Measurements from ENCODE around the gene KCNMA1.
A peak's percentile ranks its signal among the peaks of the same experiment; 100 is the strongest.

KCNMA1 gene

GRCh38 chr10:76991621-76992020 is 646.0 kb downstream of the KCNMA1 start:
- DNase-seq (ENCODE audit: low read depth, low spot score), result no peak
- Histone ChIP-seq H3K9me3 (ENCODE audit: control insufficient read depth, insufficient read depth, low read length) (no peaks in the 10 kb centered on the region), H3K4me3 (ENCODE audit: low read length) (no peak overlapping the region), H3K36me3 (ENCODE audit: control insufficient read depth, insufficient read depth, low read length) (no peaks in the 10 kb centered on the region), H3K27ac (ENCODE audit: low read length) (no peak overlapping the region), H3K4me1 (ENCODE audit: control insufficient read depth, insufficient read depth, low read length) (no peaks in the 10 kb centered on the region), H3K27me3 (ENCODE audit: control insufficient read depth, insufficient read depth, low read length) (no peaks in the 10 kb centered on the region)
- WGBS (ENCODE audit: insufficient coverage, insufficient read length), result no CpG with 5 or more reads among the region's 2 CpGs

GRCh38 chr10:76990561-76990960 is 647.0 kb downstream of the KCNMA1 start:
- Histone ChIP-seq H3K4me3 (ENCODE audit: low read length) (no peak overlapping the region), H3K36me3 (ENCODE audit: control insufficient read depth, insufficient read depth, low read length) (no peaks in the 10 kb centered on the region), H3K27ac (ENCODE audit: low read length) (no peak overlapping the region), H3K27me3 (ENCODE audit: control insufficient read depth, insufficient read depth, low read length) (no peaks in the 10 kb centered on the region), H3K4me1 (ENCODE audit: control insufficient read depth, insufficient read depth, low read length) (no peaks in the 10 kb centered on the region), H3K9me3 (ENCODE audit: control insufficient read depth, insufficient read depth, low read length) (no peaks in the 10 kb centered on the region)
- DNase-seq (ENCODE audit: low read depth, low spot score), result no peak
- WGBS (ENCODE audit: insufficient coverage, insufficient read length), result no CpG with 5 or more reads among the region's 1 CpG

- H3K27me3 ChIP-seq (ENCODE audit: control insufficient read depth, insufficient read depth, low read length), result no peaks in the 10 kb centered on the region
- peak; percentile 41 for DNase-seq (ENCODE audit: low read depth, low spot score)
- H3K27ac ChIP-seq (ENCODE audit: low read length), result no peak overlapping the region
- H3K4me3 ChIP-seq (ENCODE audit: low read length), result no peak overlapping the region
- H3K4me1 ChIP-seq (ENCODE audit: control insufficient read depth, insufficient read depth, low read length), result no peaks in the 10 kb centered on the region; the same call in 1 of the 2 replicates
- H3K36me3 ChIP-seq (ENCODE audit: control insufficient read depth, insufficient read depth, low read length), result no peaks in the 10 kb centered on the region
- WGBS (ENCODE audit: insufficient coverage, insufficient read length), result no CpG with 5 or more reads among the region's 6 CpGs
- H3K9me3 ChIP-seq (ENCODE audit: control insufficient read depth, insufficient read depth, low read length), result no peaks in the 10 kb centered on the region
Observed at GRCh38 chr10:76984559-76985443, 652.8 kb downstream of the KCNMA1 start.

- no peaks in the 10 kb centered on the region for H3K27me3 ChIP-seq (ENCODE audit: control insufficient read depth, insufficient read depth, low read length)
- no peaks in the 10 kb centered on the region for H3K36me3 ChIP-seq (ENCODE audit: control insufficient read depth, insufficient read depth, low read length)
- H3K27ac ChIP-seq (ENCODE audit: low read length), result no peak overlapping the region
- 100% methylated on average over 1 of the region's 3 CpGs for WGBS (ENCODE audit: insufficient coverage, insufficient read length)
- no peak overlapping the region for H3K4me3 ChIP-seq (ENCODE audit: low read length)
- DNase-seq (ENCODE audit: low read depth, low spot score), result no peak
- H3K9me3 ChIP-seq (ENCODE audit: control insufficient read depth, insufficient read depth, low read length), result no peaks in the 10 kb centered on the region
- no peaks in the 10 kb centered on the region; the same call in 1 of the 2 replicates for H3K4me1 ChIP-seq (ENCODE audit: control insufficient read depth, insufficient read depth, low read length)
Observed at GRCh38 chr10:76983624-76984023, 654.0 kb downstream of the KCNMA1 start.

GRCh38 chr10:76982671-76983070 is 654.9 kb downstream of the KCNMA1 start:
- no CpG with 5 or more reads among the region's 2 CpGs for WGBS (ENCODE audit: insufficient coverage, insufficient read length)
- no peaks in the 10 kb centered on the region; the same call in 1 of the 2 replicates for H3K4me1 ChIP-seq (ENCODE audit: control insufficient read depth, insufficient read depth, low read length)
- H3K27me3 ChIP-seq (ENCODE audit: control insufficient read depth, insufficient read depth, low read length), result no peaks in the 10 kb centered on the region
- no peak overlapping the region for H3K27ac ChIP-seq (ENCODE audit: low read length)
- H3K9me3 ChIP-seq (ENCODE audit: control insufficient read depth, insufficient read depth, low read length), result no peaks in the 10 kb centered on the region
- H3K36me3 ChIP-seq (ENCODE audit: control insufficient read depth, insufficient read depth, low read length), result no peaks in the 10 kb centered on the region
- no peak for DNase-seq (ENCODE audit: low read depth, low spot score)
- H3K4me3 ChIP-seq (ENCODE audit: low read length), result no peak overlapping the region

GRCh38 chr10:76981251-76981650 is 656.4 kb downstream of the KCNMA1 start:
- DNase-seq (ENCODE audit: low read depth, low spot score), result no peak
- Histone ChIP-seq H3K4me1 (ENCODE audit: control insufficient read depth, insufficient read depth, low read length) (no peaks in the 10 kb centered on the region; the same call in 1 of the 2 replicates), H3K9me3 (ENCODE audit: control insufficient read depth, insufficient read depth, low read length) (no peaks in the 10 kb centered on the region), H3K4me3 (ENCODE audit: low read length) (no peak overlapping the region), H3K27me3 (ENCODE audit: control insufficient read depth, insufficient read depth, low read length) (no peaks in the 10 kb centered on the region), H3K27ac (ENCODE audit: low read length) (no peak overlapping the region), H3K36me3 (ENCODE audit: control insufficient read depth, insufficient read depth, low read length) (no peaks in the 10 kb centered on the region)
- WGBS (ENCODE audit: insufficient coverage, insufficient read length), result no CpG with 5 or more reads among the region's 7 CpGs

GRCh38 chr10:76977901-76978300 is 659.7 kb downstream of the KCNMA1 start:
- Histone ChIP-seq H3K4me1 (ENCODE audit: control insufficient read depth, insufficient read depth, low read length) (no peaks in the 10 kb centered on the region), H3K4me3 (ENCODE audit: low read length) (no peak overlapping the region), H3K36me3 (ENCODE audit: control insufficient read depth, insufficient read depth, low read length) (no peaks in the 10 kb centered on the region), H3K27me3 (ENCODE audit: control insufficient read depth, insufficient read depth, low read length) (no peaks in the 10 kb centered on the region), H3K9me3 (ENCODE audit: control insufficient read depth, insufficient read depth, low read length) (no peaks in the 10 kb centered on the region), H3K27ac (ENCODE audit: low read length) (no peak overlapping the region)
- DNase-seq (ENCODE audit: low read depth, low spot score), result no peak
- WGBS (ENCODE audit: insufficient coverage, insufficient read length), result no CpG with 5 or more reads among the region's 7 CpGs

- H3K9me3 ChIP-seq (ENCODE audit: control insufficient read depth, insufficient read depth, low read length), result no peaks in the 10 kb centered on the region
- H3K4me1 ChIP-seq (ENCODE audit: control insufficient read depth, insufficient read depth, low read length), result no peaks in the 10 kb centered on the region
- no peaks in the 10 kb centered on the region for H3K36me3 ChIP-seq (ENCODE audit: control insufficient read depth, insufficient read depth, low read length)
- no peak overlapping the region for H3K4me3 ChIP-seq (ENCODE audit: low read length)
- WGBS (ENCODE audit: insufficient coverage, insufficient read length), result no CpG with 5 or more reads among the region's 3 CpGs
- DNase-seq (ENCODE audit: low read depth, low spot score), result no peak
- H3K27ac ChIP-seq (ENCODE audit: low read length), result no peak overlapping the region
- H3K27me3 ChIP-seq (ENCODE audit: control insufficient read depth, insufficient read depth, low read length), result no peaks in the 10 kb centered on the region
Observed at GRCh38 chr10:76977046-76977445, 660.6 kb downstream of the KCNMA1 start.

- Histone ChIP-seq H3K36me3 (ENCODE audit: control insufficient read depth, insufficient read depth, low read length) (no peaks in the 10 kb centered on the region), H3K27me3 (ENCODE audit: control insufficient read depth, insufficient read depth, low read length) (no peaks in the 10 kb centered on the region), H3K4me3 (ENCODE audit: low read length) (no peak overlapping the region), H3K4me1 (ENCODE audit: control insufficient read depth, insufficient read depth, low read length) (no peaks in the 10 kb centered on the region), H3K27ac (ENCODE audit: low read length) (no peak overlapping the region), H3K9me3 (ENCODE audit: control insufficient read depth, insufficient read depth, low read length) (no peaks in the 10 kb centered on the region)
- DNase-seq (ENCODE audit: low read depth, low spot score), result no peak
- no CpG with 5 or more reads among the region's 1 CpG for WGBS (ENCODE audit: insufficient coverage, insufficient read length)
Observed at GRCh38 chr10:76976142-76976541, 661.5 kb downstream of the KCNMA1 start.

GRCh38 chr10:76975126-76975525 is 662.5 kb downstream of the KCNMA1 start:
- no CpG with 5 or more reads among the region's 6 CpGs for WGBS (ENCODE audit: insufficient coverage, insufficient read length)
- no peaks in the 10 kb centered on the region for H3K9me3 ChIP-seq (ENCODE audit: control insufficient read depth, insufficient read depth, low read length)
- DNase-seq (ENCODE audit: low read depth, low spot score), result no peak
- H3K4me1 ChIP-seq (ENCODE audit: control insufficient read depth, insufficient read depth, low read length), result no peaks in the 10 kb centered on the region
- H3K36me3 ChIP-seq (ENCODE audit: control insufficient read depth, insufficient read depth, low read length), result no peaks in the 10 kb centered on the region
- H3K27me3 ChIP-seq (ENCODE audit: control insufficient read depth, insufficient read depth, low read length), result no peaks in the 10 kb centered on the region
- no peak overlapping the region for H3K27ac ChIP-seq (ENCODE audit: low read length)
- H3K4me3 ChIP-seq (ENCODE audit: low read length), result no peak overlapping the region

All from iPS DF 6.9 (cell line).